Right lobe of liver (tissue), 6 donors: Measurements from ENCODE around the gene ATOX1. TPM values are rescaled to one million over a fixed set of nuclear protein-coding genes. Genes with fewer than 3 reads are reported as not detected.
"Not testable (repeated sequence)": the region's sequence is repeated elsewhere in the genome, so short reads cannot be mapped to it uniquely, and the experiment has no call there.

Experiments used
- ATAC-seq, 4 donors: fragments of 200-7000 bp; cut with Tn5 transposase; one replicate each; pipeline ENCODE4 v1.9.1; 2020; ENCODE audit warnings: mild to moderate bottlenecking in 4 of 4, moderate library complexity in 4 of 4
- DNase-seq, 3 donors: peaks; one replicate each; pipeline ENCODE4 v3.0.0-alpha.2; 2020
- H3K27ac ChIP-seq, 3 donors: fragments of 200-600 bp; one replicate each; pipeline ENCODE4 v1.8.0; 2022
- H3K27me3 ChIP-seq, 2 donors: fragments of 200-600 bp; one replicate each; pipeline ENCODE4 v1.8.0; 2022
- H3K36me3 ChIP-seq, 4 donors: fragments of 200-600 bp; sonication (generic) in 1 of 4; one replicate each; pipeline versions ENCODE4 v1.5.1 to v1.8.0; 2017 to 2022; ENCODE audit warnings: control low read depth in 1 of 4
- H3K4me1 ChIP-seq, 4 donors: fragments of 200-600 bp; sonication (generic) in 1 of 4; one replicate each; pipeline versions ENCODE4 v1.5.1 to v1.8.0; 2017 to 2022; ENCODE audit warnings: control low read depth in 1 of 4
- H3K4me3 ChIP-seq, 3 donors: fragments of 200-600 bp; one replicate each; pipeline ENCODE4 v1.8.0; 2022
- H3K9me3 ChIP-seq, 4 donors: fragments of 200-600 bp; sonication (generic) in 1 of 4; one replicate each; pipeline versions ENCODE4 v1.5.1 to v1.8.0; 2017 to 2022; ENCODE audit warnings: control low read depth in 1 of 4
- CTCF ChIP-seq, 4 donors: fragments of 200-600 bp in 3 of 4; fragments of 450-650 bp in 1 of 4; IDR thresholded peaks; one replicate each; pipeline versions ENCODE4 v1.5.1 to v1.8.0; 2016 to 2022; ENCODE audit warnings: antibody characterized with exemption in 4 of 4, mild to moderate bottlenecking in 2 of 4
- POLR2A ChIP-seq: fragments of 450-650 bp; IDR thresholded peaks from one replicate; pipeline ENCODE4 v1.6.1; 2017; ENCODE audit warnings: antibody characterized with exemption, mild to moderate bottlenecking
- WGBS: methylation state at CpG from one replicate; pipeline ENCODE4 v1.1.6; 2018; ENCODE audit warnings: low coverage, low lambda C conversion rate; ENCODE audit not compliant: insufficient coverage; ENCODE audit errors: missing lambda C conversion rate; 5-methylcytosine and 5-hydroxymethylcytosine counted together
- intact Hi-C, 2 donors: fragments of 100-400 bp; cut with DNase I; formaldehyde crosslinking; loops; one replicate each; pipeline versions ENCODE4 v1.11.2 to v1.14.1; 2022
- total RNA-seq, 6 experiments: library from RNA; depleted of rRNA in 2 of 6; stranded (reverse); fragments of >200 nt in 2 of 6; fragmentation: NEBNext Ultra II Directional in 3 of 6; extraction: Animal tissue kit (Norgen Biotek cat#: 25700) in 3 of 6; gene quantifications; one replicate each; pipeline versions ENCODE4 v1.1.0 to v1.2.4, GENCODE V29; 2016 to 2023
- donor health status: DM: no; HTN: yes; CAD: no.
- donor health status: DM: no; HTN: no; CAD: no.
- donor health status: DM: no; HTN: no; CAD: no.
- donor health status: DM: no; HTN: yes; CAD: no.
- donor health status: DM: no; HTN: yes; CAD: no.

The ATOX1 gene
- total RNA-seq, 6 experiments from 2014 or later, result 83.1 to 177 (median 96.7) TPM

- ATAC-seq (no peak), DNase-seq (no peak)
- Histone ChIP-seq H3K4me1 (peaks cover 0 to 27% (median 5%) of the 10 kb centered on the region in 4 donors), H3K27ac (no peak overlapping the region), H3K4me3 (no peak overlapping the region), H3K9me3 (no peaks in the 10 kb centered on the region), H3K27me3 (no peaks in the 10 kb centered on the region), H3K36me3 (peaks cover 0 to 5% (median 1%) of the 10 kb centered on the region in 4 donors)
- 62% methylated on average over 3 of the region's 3 CpGs for WGBS
- TF ChIP-seq POLR2A (no peak), CTCF (IDR thresholded peaks at IDR 0.05) (no peak)
- intact Hi-C loops, result no loop called here
Measured at GRCh38 chr5:151784141-151784540, 25.7 kb upstream of the ATOX1 start.

GRCh38 chr5:151783664-151784063 lies 25.2 kb upstream of the ATOX1 start:
- H3K27me3 ChIP-seq, H3K4me3 ChIP-seq, DNase-seq, H3K9me3 ChIP-seq, intact Hi-C loops, H3K36me3 ChIP-seq, ATAC-seq, H3K27ac ChIP-seq: not testable (repeated sequence)
- 92% methylated on average over 16 of the region's 16 CpGs for WGBS
- peaks cover 0 to 32% (median 5%) of the 10 kb centered on the region in 4 donors for H3K4me1 ChIP-seq

- DNase-seq, result no peak
- H3K9me3 ChIP-seq, result no peaks in the 10 kb centered on the region
- no peak for ATAC-seq
- WGBS, result 39% methylated on average over 1 of the region's 1 CpG
- no peak overlapping the region for H3K4me3 ChIP-seq
- no peak overlapping the region for H3K27ac ChIP-seq
- H3K4me1 ChIP-seq, result peaks cover 0 to 43% (median 6%) of the 10 kb centered on the region in 4 donors
- H3K36me3 ChIP-seq, result no peaks in the 10 kb centered on the region
- TF ChIP-seq POLR2A, result no peak
- no peak for TF ChIP-seq CTCF (IDR thresholded peaks at IDR 0.05)
- no peaks in the 10 kb centered on the region for H3K27me3 ChIP-seq
- intact Hi-C loops, result no loop called here
Measured at GRCh38 chr5:151781201-151781600, 22.8 kb upstream of the ATOX1 start.

- H3K9me3 ChIP-seq, result no peaks in the 10 kb centered on the region
- ATAC-seq, result no peak
- H3K4me1 ChIP-seq, result peaks cover 0 to 49% (median 9%) of the 10 kb centered on the region in 4 donors
- no peak overlapping the region for H3K27ac ChIP-seq
- H3K4me3 ChIP-seq, result no peak overlapping the region
- no peak for DNase-seq
- intact Hi-C loops, result no loop called here
- no peaks in the 10 kb centered on the region for H3K27me3 ChIP-seq
- WGBS, result 89% methylated on average over 11 of the region's 11 CpGs
- no peaks in the 10 kb centered on the region for H3K36me3 ChIP-seq
- TF ChIP-seq CTCF (IDR thresholded peaks at IDR 0.05), result no peak
- no peak for TF ChIP-seq POLR2A
Measured at GRCh38 chr5:151780348-151780747, 21.9 kb upstream of the ATOX1 start.

GRCh38 chr5:151779531-151780125 lies 21.2 kb upstream of the ATOX1 start:
- DNase-seq (no peak), ATAC-seq (no peak)
- H3K4me1 ChIP-seq, result peaks cover 0 to 54% (median 13%) of the 10 kb centered on the region in 4 donors
- no peaks in the 10 kb centered on the region for H3K27me3 ChIP-seq
- H3K27ac ChIP-seq, result no peak overlapping the region
- WGBS, result 88% methylated on average over 3 of the region's 3 CpGs
- H3K9me3 ChIP-seq, result no peaks in the 10 kb centered on the region
- no peaks in the 10 kb centered on the region for H3K36me3 ChIP-seq
- intact Hi-C loops, result no loop called here
- TF ChIP-seq CTCF (IDR thresholded peaks at IDR 0.05), result no peak
- TF ChIP-seq POLR2A, result no peak
- H3K4me3 ChIP-seq, result no peak overlapping the region
